Tibial artery (tissue), 4 donors: ENCODE measurements around the gene UPK3A.
"Not testable (repeated sequence)": the region's sequence is repeated elsewhere in the genome, so short reads cannot be mapped to it uniquely, and the experiment has no call there.

Experiments used
- DNase-seq, 2 donors: peaks; one replicate each; pipeline ENCODE4 v3.0.0-alpha.2; 2019
- H3K27ac ChIP-seq, 2 donors: fragments of 200-600 bp; sonication (generic) in 1 of 2; 1 replicate in 1 of 2; 2 replicates in 1 of 2; pipeline ENCODE4 v1.5.1; 2018 to 2019; ENCODE audit warnings: mild to moderate bottlenecking in 1 of 2
- H3K27me3 ChIP-seq, 2 donors: fragments of 200-600 bp; sonication (generic) in 1 of 2; one replicate each; pipeline versions ENCODE4 v1.5.1 to v1.6.0; 2016 to 2019
- H3K36me3 ChIP-seq, 3 donors: fragments of 200-600 bp; sonication (generic) in 2 of 3; one replicate each; pipeline ENCODE4 v1.5.1; 2016 to 2019; ENCODE audit warnings: mild to moderate bottlenecking in 2 of 3
- H3K4me1 ChIP-seq, 4 donors: fragments of 200-600 bp; sonication (generic) in 2 of 4; 1 replicate in 3 of 4; 2 replicates in 1 of 4; pipeline ENCODE4 v1.5.1; 2016 to 2019
- H3K4me3 ChIP-seq, 2 donors: fragments of 200-600 bp; sonication (generic) in 1 of 2; 1 replicate in 1 of 2; 2 replicates in 1 of 2; pipeline ENCODE4 v1.5.1; 2018 to 2019; ENCODE audit warnings: mild to moderate bottlenecking in 2 of 2
- H3K9me3 ChIP-seq, 3 donors: fragments of 200-600 bp; sonication (generic) in 1 of 3; one replicate each; pipeline ENCODE4 v1.5.1; 2016 to 2019
- CTCF ChIP-seq, 2 experiments: fragments of 200-600 bp in 1 of 2; fragments of 450-650 bp in 1 of 2; IDR thresholded peaks; one replicate each; pipeline ENCODE4 v1.5.1; 2017 to 2019; ENCODE audit warnings: antibody characterized with exemption in 2 of 2, mild to moderate bottlenecking in 1 of 2, moderate library complexity in 1 of 2
- intact Hi-C: fragments of 100-400 bp; cut with DNase I; formaldehyde crosslinking; loops from one replicate; pipeline ENCODE4 v1.15.0; 2023; ENCODE audit warnings: low total_unique reads

UPK3A gene

DNA sequence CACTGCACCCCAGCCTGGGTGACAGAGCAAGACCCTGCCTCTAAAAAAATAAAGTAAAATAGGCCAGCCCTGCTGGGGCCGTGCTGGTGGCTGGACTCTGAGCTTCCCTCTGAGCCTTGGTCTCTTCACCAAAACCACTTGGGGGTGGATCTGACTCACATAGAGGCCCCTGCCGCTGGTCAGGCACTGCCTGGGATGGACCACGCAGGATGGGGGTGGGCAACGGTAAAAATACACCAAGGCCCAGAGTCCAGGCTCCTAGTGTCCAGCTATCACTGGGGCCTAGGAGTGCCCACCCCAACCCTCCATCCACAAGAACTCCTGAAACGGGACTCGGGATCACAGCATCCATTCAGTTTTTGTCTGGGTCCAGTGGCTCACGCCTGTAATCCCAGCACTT is 12.3 kb upstream of the UPK3A start:
- H3K36me3 ChIP-seq, result no peaks in the 10 kb centered on the region
- no peaks in the 10 kb centered on the region for H3K27me3 ChIP-seq
- DNase-seq, result no peak
- no peaks in the 10 kb centered on the region for H3K9me3 ChIP-seq
- peaks cover 3 to 43% (median 30%) of the 10 kb centered on the region in 4 donors for H3K4me1 ChIP-seq
- H3K27ac ChIP-seq, result peak overlapping the region; percentile 63 to 66
- no peak overlapping the region for H3K4me3 ChIP-seq
- TF ChIP-seq CTCF (IDR thresholded peaks at IDR 0.05), result no peak
- intact Hi-C loops, result no loop called here

- no peak for DNase-seq
- H3K4me3 ChIP-seq, result no peak overlapping the region
- H3K27ac ChIP-seq, result peak overlapping the region in 1 of 2 donors; percentile 20
- peaks cover 3 to 34% (median 22%) of the 10 kb centered on the region in 4 donors for H3K4me1 ChIP-seq
- no peaks in the 10 kb centered on the region for H3K27me3 ChIP-seq
- no peaks in the 10 kb centered on the region for H3K36me3 ChIP-seq
- no peak for TF ChIP-seq CTCF (IDR thresholded peaks at IDR 0.05)
- intact Hi-C loops, result no loop called here
- H3K9me3 ChIP-seq, result no peaks in the 10 kb centered on the region
Measured at GRCh38 chr22:45273452-45274075, 11.2 kb upstream of the UPK3A start.

GRCh38 chr22:45276507-45277105 is 8.1 kb upstream of the UPK3A start:
- TF ChIP-seq CTCF (IDR thresholded peaks at IDR 0.05), result no peak
- no peaks in the 10 kb centered on the region for H3K27me3 ChIP-seq
- peaks cover 3 to 32% (median 13%) of the 10 kb centered on the region in 4 donors for H3K4me1 ChIP-seq
- no peaks in the 10 kb centered on the region for H3K36me3 ChIP-seq
- no peak overlapping the region for H3K4me3 ChIP-seq
- no peaks in the 10 kb centered on the region for H3K9me3 ChIP-seq
- no peak for DNase-seq
- no peak overlapping the region for H3K27ac ChIP-seq
- intact Hi-C loops, result no loop called here

GRCh38 chr22:45277720-45278119 is 7.0 kb upstream of the UPK3A start:
- intact Hi-C loops, H3K27me3 ChIP-seq, DNase-seq, H3K36me3 ChIP-seq, H3K4me3 ChIP-seq, H3K27ac ChIP-seq, H3K9me3 ChIP-seq: not testable (repeated sequence)
- H3K4me1 ChIP-seq, result peaks cover 0 to 28% (median 4%) of the 10 kb centered on the region in 4 donors

- Histone ChIP-seq H3K36me3 (no peaks in the 10 kb centered on the region), H3K27ac (no peak overlapping the region), H3K4me3 (no peak overlapping the region), H3K4me1 (peaks cover 0 to 26% (median 3%) of the 10 kb centered on the region in 4 donors), H3K9me3 (no peaks in the 10 kb centered on the region), H3K27me3 (no peaks in the 10 kb centered on the region)
- intact Hi-C loops, result no loop called here
- DNase-seq, result no peak
- no peak for TF ChIP-seq CTCF (IDR thresholded peaks at IDR 0.05)
Measured at GRCh38 chr22:45278125-45278524, 6.6 kb upstream of the UPK3A start.

GRCh38 chr22:45280587-45280980 is 4.2 kb upstream of the UPK3A start:
- Histone ChIP-seq H3K4me3 (no peak overlapping the region), H3K36me3 (no peaks in the 10 kb centered on the region), H3K4me1 (peaks cover 0 to 39% (median 15%) of the 10 kb centered on the region in 4 donors), H3K27ac (peak overlapping the region; percentile 52 to 65), H3K27me3 (peaks cover 0 to 13% of the 10 kb centered on the region in 2 donors), H3K9me3 (no peaks in the 10 kb centered on the region)
- intact Hi-C loops, result no loop called here
- no peak for TF ChIP-seq CTCF (IDR thresholded peaks at IDR 0.05)
- no peak for DNase-seq
